GM12874 (cell line): ENCODE measurements around the gene ZFYVE28.

Experiments used
- CTCF ChIP-seq: IDR thresholded peaks from 2 replicates; pipeline ENCODE4 v1.5.1; 2011; ENCODE audit warnings: low read depth, mild to moderate bottlenecking, control low read depth, low read length, moderate library complexity; ENCODE audit not compliant: insufficient read depth

The ZFYVE28 gene

GRCh38 chr4:2267841-2268240, 150.6 kb downstream of the ZFYVE28 start:
- TF ChIP-seq CTCF, result no peak

DNA sequence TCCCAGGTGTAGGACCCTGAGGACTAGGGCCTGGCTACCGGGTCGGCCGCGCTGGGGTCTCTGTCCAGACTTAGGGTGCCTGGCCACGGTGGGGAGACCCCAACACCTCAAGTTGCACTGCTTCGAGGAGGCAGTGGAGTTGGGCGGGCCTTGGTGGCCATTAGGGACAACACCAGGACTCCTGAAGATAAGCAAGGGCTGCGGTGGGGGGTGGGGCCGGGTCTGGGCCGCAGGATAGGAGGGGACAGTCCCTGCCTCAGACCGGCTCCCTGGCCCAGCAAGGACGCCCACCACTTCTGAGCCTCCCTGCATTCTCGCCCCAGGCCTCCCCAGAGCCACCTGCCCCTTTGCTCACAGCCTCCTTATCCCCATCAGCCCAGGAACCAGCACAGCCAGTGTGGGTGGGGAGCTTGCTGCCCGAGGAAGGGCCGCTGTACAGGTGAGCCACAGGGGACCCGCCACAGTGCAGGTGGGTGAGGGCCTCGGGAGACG, 151.1 kb downstream of the ZFYVE28 start:
- TF ChIP-seq CTCF, result no peak

- no peak for TF ChIP-seq CTCF
These were observed 151.6 kb downstream of the ZFYVE28 start for GRCh38 chr4:2266821-2267220.

DNA sequence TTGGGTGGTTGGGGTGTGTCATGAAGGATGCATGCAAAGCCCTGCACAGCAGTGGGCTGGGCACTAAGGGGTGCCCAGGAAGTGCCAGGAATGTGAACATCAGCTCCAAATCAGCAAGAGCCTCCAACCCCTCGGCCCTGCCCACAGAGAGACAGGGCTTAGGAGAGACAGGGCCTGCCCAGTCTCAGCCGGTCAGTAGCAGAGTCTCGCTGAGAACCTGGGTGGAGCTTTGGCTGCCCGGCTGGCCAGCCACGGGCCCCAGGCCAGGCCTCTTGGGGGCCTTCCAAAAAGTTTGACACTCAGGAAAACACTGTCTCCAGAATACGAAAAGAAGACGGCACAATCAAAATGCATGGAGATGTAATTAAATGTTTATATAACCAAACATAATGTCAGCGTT, 152.3 kb downstream of the ZFYVE28 start:
- no peak for TF ChIP-seq CTCF

DNA sequence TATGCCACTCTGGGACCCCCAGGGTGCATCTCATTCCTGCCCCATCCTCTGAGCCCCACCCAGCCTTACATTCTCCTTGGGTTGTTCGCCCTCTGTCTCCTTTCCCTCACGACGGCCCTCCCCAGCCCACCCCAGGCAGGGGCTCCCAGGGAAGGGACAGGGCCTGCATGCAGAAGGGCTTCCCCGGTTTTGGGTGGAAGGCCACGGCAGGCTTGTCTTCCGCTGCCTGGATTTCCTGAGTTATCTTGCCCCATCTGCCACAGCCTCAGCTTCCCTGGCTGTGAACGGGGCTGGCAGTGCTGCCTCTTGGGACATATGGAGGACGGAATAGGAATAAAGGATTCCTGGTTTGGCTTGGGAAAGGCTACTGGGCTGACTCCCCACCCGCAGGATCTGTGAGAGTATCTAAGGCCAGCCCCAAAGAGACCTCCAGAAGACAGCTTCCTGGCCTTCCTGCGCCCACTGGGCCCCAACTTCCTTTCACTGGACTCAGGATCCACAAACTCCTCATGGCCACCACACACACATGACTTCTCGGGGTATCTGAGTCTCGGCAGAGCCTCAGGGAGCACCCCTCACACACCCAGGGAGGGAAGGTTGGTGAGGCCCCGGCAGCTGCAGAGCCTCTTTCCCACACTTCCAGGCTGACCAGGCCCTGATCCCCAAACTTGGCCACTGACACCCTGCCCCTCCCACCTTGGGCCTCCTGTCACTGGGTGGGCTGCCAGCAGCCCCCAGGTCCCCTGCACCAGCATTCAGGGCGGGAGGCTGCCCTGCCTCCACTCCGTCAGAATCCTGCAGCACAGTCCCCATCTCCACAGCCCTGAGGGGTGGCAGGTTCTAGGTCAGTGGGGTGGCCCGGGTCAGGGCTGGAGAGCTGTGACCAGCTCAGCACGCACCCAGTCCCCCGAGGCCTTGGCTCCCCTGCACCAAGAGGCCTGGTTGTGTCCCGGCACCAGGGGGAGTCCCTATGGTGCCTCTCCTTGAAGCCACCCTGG, 153.0 kb downstream of the ZFYVE28 start:
- TF ChIP-seq CTCF, result no peak

- no peak for TF ChIP-seq CTCF
These were observed 153.9 kb downstream of the ZFYVE28 start for GRCh38 chr4:2264481-2265041.

GRCh38 chr4:2263926-2264321, 154.5 kb downstream of the ZFYVE28 start:
- TF ChIP-seq CTCF, result no peak
